ENCODE data around the gene LIF. TPM values are rescaled to one million over a fixed set of nuclear protein-coding genes. Genes with fewer than 3 reads are reported as not detected.
"Not testable (repeated sequence)": the region's sequence is repeated elsewhere in the genome, so short reads cannot be mapped to it uniquely, and the experiment has no call there.

Gene LIF
- total and polyA plus RNA-seq, 4 donors = 1.3 to 6.6 (median 3.4) TPM

- intact Hi-C loops (cut with DNase I) = no loop called here
- Histone ChIP-seq H3K27ac (ENCODE audit: low read depth in 1 of 2, low read length in 2 of 2) (no peak overlapping the region), H3K4me1 (ENCODE audit: control insufficient read depth in 1 of 2, insufficient read depth in 2 of 2, low read length in 2 of 2) (no peaks in the 10 kb centered on the region), H3K4me3 (ENCODE audit: low read length in 2 of 2) (no peak overlapping the region), H3K36me3 (ENCODE audit: control insufficient read depth in 1 of 2, insufficient read depth in 2 of 2, low read length in 1 of 2) (no peaks in the 10 kb centered on the region), H3K9me3 (ENCODE audit: control insufficient read depth, low read length) (no peaks in the 10 kb centered on the region), H3K27me3 (ENCODE audit: control insufficient read depth in 1 of 2, insufficient read depth in 2 of 2, low read length in 1 of 2) (no peaks in the 10 kb centered on the region)
- 89 to 90% methylated on average over 17 of the region's 17 CpGs for WGBS, 2 donors
- DNase-seq = no peak
- no peak for ATAC-seq (ENCODE audit: low FRiP score)
Observed at GRCh38 chr22:30239488-30240405, 6.8 kb downstream of the LIF start.

DNA sequence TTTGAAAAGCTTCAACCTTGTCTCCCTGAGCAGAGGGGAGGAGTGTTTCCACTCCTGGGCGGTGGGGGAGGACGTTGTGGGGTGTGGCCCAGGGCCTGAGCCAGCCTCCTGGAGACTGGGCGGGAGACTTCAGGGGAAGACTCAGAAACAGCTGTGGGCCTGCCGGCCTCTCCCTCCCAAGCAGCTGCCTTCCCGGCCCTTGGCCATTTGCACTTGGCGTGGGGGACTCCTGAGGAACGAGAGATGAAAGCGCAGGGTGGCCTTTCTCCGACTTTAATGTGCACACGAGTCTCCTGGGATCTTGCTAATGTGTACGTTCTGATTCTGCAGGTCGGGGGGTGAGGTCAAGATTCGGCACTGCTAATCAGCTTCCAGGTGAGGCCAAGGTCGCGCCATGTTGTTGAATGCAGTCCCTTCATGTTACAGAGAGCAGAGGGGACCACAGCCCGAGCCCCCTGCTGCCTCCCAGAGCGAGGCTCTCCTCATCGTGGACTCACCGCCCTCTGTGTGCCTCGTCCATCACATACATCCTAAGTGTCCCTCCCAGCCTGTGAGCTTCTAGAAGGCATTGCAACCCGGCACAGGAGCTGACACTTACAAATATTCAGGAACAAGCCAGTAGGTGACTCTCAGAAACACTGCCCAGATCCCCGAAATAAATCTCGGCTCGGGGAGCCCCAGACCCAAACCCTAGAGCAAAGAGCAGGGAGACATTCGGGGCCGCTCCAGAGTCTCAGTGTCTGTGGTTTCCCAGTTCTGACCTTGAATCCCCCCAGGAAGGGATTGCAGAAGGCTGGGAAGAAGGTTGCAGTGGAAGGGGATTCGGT, 7.7 kb downstream of the LIF start:
- H3K36me3 ChIP-seq (ENCODE audit: control insufficient read depth in 1 of 2, insufficient read depth in 2 of 2, low read length in 1 of 2) = no peaks in the 10 kb centered on the region
- DNase-seq (no peak), ATAC-seq (ENCODE audit: low FRiP score) (no peak)
- no peaks in the 10 kb centered on the region for H3K4me1 ChIP-seq (ENCODE audit: control insufficient read depth in 1 of 2, insufficient read depth in 2 of 2, low read length in 2 of 2)
- H3K4me3 ChIP-seq (ENCODE audit: low read length in 2 of 2) = no peak overlapping the region
- H3K27ac ChIP-seq (ENCODE audit: low read depth in 1 of 2, low read length in 2 of 2) = no peak overlapping the region
- 91 to 92% methylated on average over 27 of the region's 27 CpGs for WGBS, 2 donors
- intact Hi-C loops (cut with DNase I) = no loop called here
- H3K9me3 ChIP-seq (ENCODE audit: control insufficient read depth, low read length) = no peaks in the 10 kb centered on the region
- H3K27me3 ChIP-seq (ENCODE audit: control insufficient read depth in 1 of 2, insufficient read depth in 2 of 2, low read length in 1 of 2) = no peaks in the 10 kb centered on the region

- Histone ChIP-seq H3K4me3 (ENCODE audit: low read length in 2 of 2) (no peak overlapping the region), H3K27ac (ENCODE audit: low read depth in 1 of 2, low read length in 2 of 2) (no peak overlapping the region), H3K27me3 (ENCODE audit: control insufficient read depth in 1 of 2, insufficient read depth in 2 of 2, low read length in 1 of 2) (no peaks in the 10 kb centered on the region), H3K36me3 (ENCODE audit: control insufficient read depth in 1 of 2, insufficient read depth in 2 of 2, low read length in 1 of 2) (no peaks in the 10 kb centered on the region), H3K4me1 (ENCODE audit: control insufficient read depth in 1 of 2, insufficient read depth in 2 of 2, low read length in 2 of 2) (no peaks in the 10 kb centered on the region), H3K9me3 (ENCODE audit: control insufficient read depth, low read length) (no peaks in the 10 kb centered on the region)
- intact Hi-C loops (cut with DNase I) = no loop called here
- DNase-seq (no peak), ATAC-seq (ENCODE audit: low FRiP score) (no peak)
- WGBS, 2 donors = 96 to 98% methylated on average over 9 of the region's 9 CpGs
Observed at GRCh38 chr22:30238136-30238535, 8.4 kb downstream of the LIF start.

- ATAC-seq (ENCODE audit: low FRiP score) = no peak
- Histone ChIP-seq H3K4me3 (ENCODE audit: low read length in 2 of 2) (no peak overlapping the region), H3K4me1 (ENCODE audit: control insufficient read depth in 1 of 2, insufficient read depth in 2 of 2, low read length in 2 of 2) (no peaks in the 10 kb centered on the region), H3K36me3 (ENCODE audit: control insufficient read depth in 1 of 2, insufficient read depth in 2 of 2, low read length in 1 of 2) (no peaks in the 10 kb centered on the region), H3K9me3 (ENCODE audit: control insufficient read depth, low read length) (no peaks in the 10 kb centered on the region), H3K27me3 (ENCODE audit: control insufficient read depth in 1 of 2, insufficient read depth in 2 of 2, low read length in 1 of 2) (no peaks in the 10 kb centered on the region), H3K27ac (ENCODE audit: low read depth in 1 of 2, low read length in 2 of 2) (no peak overlapping the region)
- intact Hi-C loops (cut with DNase I) = no loop called here
- 97 to 98% methylated on average over 5 of the region's 5 CpGs for WGBS, 2 donors
- DNase-seq = no peak
Observed at GRCh38 chr22:30236875-30237274, 9.7 kb downstream of the LIF start.

DNA sequence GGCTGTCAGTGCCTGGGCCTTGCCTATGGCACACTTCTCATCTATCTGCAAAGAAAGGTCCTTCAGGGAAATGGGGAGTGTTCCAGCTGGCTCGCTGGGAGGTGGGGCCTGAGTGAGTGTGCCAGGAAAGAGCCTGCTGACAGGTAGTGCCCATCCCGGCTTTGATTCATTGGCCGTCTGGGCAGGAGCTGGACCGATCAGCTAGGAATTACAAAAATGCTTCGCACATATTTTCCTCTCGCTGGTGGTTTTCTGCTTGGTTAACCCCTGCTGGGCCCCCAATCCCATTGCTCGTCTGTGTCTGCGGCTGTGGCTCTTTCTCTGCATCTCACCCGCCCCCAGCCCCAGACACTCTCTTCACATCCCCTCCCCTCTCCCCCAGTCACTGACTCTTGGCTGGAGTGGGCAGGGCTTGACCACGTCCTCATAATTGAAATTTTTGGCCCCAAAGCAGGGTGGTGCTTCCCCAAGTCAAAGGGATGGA, 10.8 kb downstream of the LIF start:
- Histone ChIP-seq H3K9me3 (ENCODE audit: control insufficient read depth, low read length) (no peaks in the 10 kb centered on the region), H3K4me1 (ENCODE audit: control insufficient read depth in 1 of 2, insufficient read depth in 2 of 2, low read length in 2 of 2) (no peaks in the 10 kb centered on the region), H3K4me3 (ENCODE audit: low read length in 2 of 2) (no peak overlapping the region), H3K27me3 (ENCODE audit: control insufficient read depth in 1 of 2, insufficient read depth in 2 of 2, low read length in 1 of 2) (no peaks in the 10 kb centered on the region), H3K36me3 (ENCODE audit: control insufficient read depth in 1 of 2, insufficient read depth in 2 of 2, low read length in 1 of 2) (no peaks in the 10 kb centered on the region), H3K27ac (ENCODE audit: low read depth in 1 of 2, low read length in 2 of 2) (no peak overlapping the region)
- no peak for DNase-seq
- 36 to 48% methylated on average over 10 of the region's 10 CpGs for WGBS, 2 donors
- no peak for ATAC-seq (ENCODE audit: low FRiP score)
- intact Hi-C loops (cut with DNase I) = no loop called here

- DNase-seq (no peak), ATAC-seq (ENCODE audit: low FRiP score) (no peak)
- intact Hi-C loops (cut with DNase I) = no loop called here
- no peak overlapping the region for H3K27ac ChIP-seq (ENCODE audit: low read depth in 1 of 2, low read length in 2 of 2)
- WGBS, 2 donors = 61 to 69% methylated on average over 7 of the region's 7 CpGs
- H3K4me3 ChIP-seq (ENCODE audit: low read length in 2 of 2) = no peak overlapping the region
- no peaks in the 10 kb centered on the region for H3K4me1 ChIP-seq (ENCODE audit: control insufficient read depth in 1 of 2, insufficient read depth in 2 of 2, low read length in 2 of 2)
- H3K27me3 ChIP-seq (ENCODE audit: control insufficient read depth in 1 of 2, insufficient read depth in 2 of 2, low read length in 1 of 2) = no peaks in the 10 kb centered on the region
- no peaks in the 10 kb centered on the region for H3K9me3 ChIP-seq (ENCODE audit: control insufficient read depth, low read length)
- H3K36me3 ChIP-seq (ENCODE audit: control insufficient read depth in 1 of 2, insufficient read depth in 2 of 2, low read length in 1 of 2) = no peaks in the 10 kb centered on the region
Observed at GRCh38 chr22:30234786-30235470, 11.6 kb downstream of the LIF start.

GRCh38 chr22:30234325-30234724, 12.2 kb downstream of the LIF start:
- ATAC-seq (ENCODE audit: low FRiP score); intact Hi-C loops (cut with DNase I); H3K36me3 ChIP-seq (ENCODE audit: control insufficient read depth in 1 of 2, insufficient read depth in 2 of 2, low read length in 1 of 2); H3K9me3 ChIP-seq (ENCODE audit: control insufficient read depth, low read length); H3K27ac ChIP-seq (ENCODE audit: low read depth in 1 of 2, low read length in 2 of 2); H3K27me3 ChIP-seq (ENCODE audit: control insufficient read depth in 1 of 2, insufficient read depth in 2 of 2, low read length in 1 of 2); DNase-seq; H3K4me3 ChIP-seq (ENCODE audit: low read length in 2 of 2); H3K4me1 ChIP-seq (ENCODE audit: control insufficient read depth in 1 of 2, insufficient read depth in 2 of 2, low read length in 2 of 2): not testable (repeated sequence)
- WGBS, 2 donors = 92 to 93% methylated on average over 3 of the region's 3 CpGs

GRCh38 chr22:30233582-30233981, 13.0 kb downstream of the LIF start:
- Histone ChIP-seq H3K27ac (ENCODE audit: low read depth in 1 of 2, low read length in 2 of 2) (no peak overlapping the region), H3K4me1 (ENCODE audit: control insufficient read depth in 1 of 2, insufficient read depth in 2 of 2, low read length in 2 of 2) (no peaks in the 10 kb centered on the region), H3K27me3 (ENCODE audit: control insufficient read depth in 1 of 2, insufficient read depth in 2 of 2, low read length in 1 of 2) (no peaks in the 10 kb centered on the region), H3K9me3 (ENCODE audit: control insufficient read depth, low read length) (no peaks in the 10 kb centered on the region), H3K36me3 (ENCODE audit: control insufficient read depth in 1 of 2, insufficient read depth in 2 of 2, low read length in 1 of 2) (no peaks in the 10 kb centered on the region), H3K4me3 (ENCODE audit: low read length in 2 of 2) (no peak overlapping the region)
- intact Hi-C loops (cut with DNase I) = no loop called here
- ATAC-seq (ENCODE audit: low FRiP score) = no peak
- no peak for DNase-seq
- WGBS, 2 donors = 82 to 85% methylated on average over 6 of the region's 6 CpGs
